ENCODE data around the gene ARHGAP30. TPM values are rescaled to one million over a fixed set of nuclear protein-coding genes. Genes with fewer than 3 reads are reported as not detected.

The ARHGAP30 gene
- polyA plus RNA-seq, 1 of the 3 experiments (the other 2 are of a cell fraction): not detected

GRCh38 chr1:161000736-161001480, 68.8 kb downstream of the ARHGAP30 start:
- H3K4me2 ChIP-seq: no peak overlapping the region
- H3K36me3 ChIP-seq (replicated peaks in 1 of 2; ENCODE audit: control insufficient read depth in 1 of 2, insufficient read depth in 2 of 2, low read length in 1 of 2): no peaks in the 10 kb centered on the region
- no peaks in the 10 kb centered on the region for H3K9me2 ChIP-seq
- H3K9ac ChIP-seq: no peak overlapping the region
- no peak for DNase-seq
- 65% methylated on average over 11 of the region's 11 CpGs for WGBS (ENCODE audit: low lambda C conversion rate)
- H3K27me3 ChIP-seq (ENCODE audit: insufficient read depth): no peaks in the 10 kb centered on the region
- peaks cover 7% of the 10 kb centered on the region for H3F3A ChIP-seq (replicated peaks; ENCODE audit: insufficient read depth)
- H4K20me1 ChIP-seq (ENCODE audit: insufficient read depth): no peaks in the 10 kb centered on the region
- no peak overlapping the region for H3K27ac ChIP-seq (ENCODE audit: low read depth in 2 of 2, low read length in 1 of 2)
- no peak overlapping the region for H2AFZ ChIP-seq (ENCODE audit: low read depth)
- CTCF ChIA-PET: interaction anchor here (0.9 to 3.7 kb wide), 5 partner anchors 10 to 96 kb away, joined by 3 to 23 read pairs (median 4); no protein-coding TSS in a partner anchor
- H3K4me3 ChIP-seq (ENCODE audit: low read depth in 2 of 2, low read length in 1 of 2): no peak overlapping the region
- POLR2A ChIA-PET: interaction anchor here (1.1 kb wide), 1 partner anchor 37 kb away, joined by 11 read pairs; no protein-coding TSS in a partner anchor
- no peaks in the 10 kb centered on the region; a peak in 2 of 4 replicates for H3K4me1 ChIP-seq (ENCODE audit: control insufficient read depth in 1 of 2, insufficient read depth in 2 of 2, low read depth in 1 of 2, low read length in 1 of 2)
- no peaks in the 10 kb centered on the region for H3K9me3 ChIP-seq
- no peak for TF ChIP-seq GABPA (IDR thresholded peaks at IDR 0.05; ENCODE audit: low read depth)
- no peaks in the 10 kb centered on the region for H3K79me2 ChIP-seq (ENCODE audit: insufficient read depth)

GRCh38 chr1:160999376-160999775, 70.3 kb downstream of the ARHGAP30 start:
- CTCF ChIA-PET: interaction anchor here (0.6 to 3.7 kb wide), 2 partner anchors 9 to 72 kb away, joined by 3 to 23 read pairs; no protein-coding TSS in a partner anchor
- no peak for DNase-seq

More at GRCh38 chr1:160999376-160999775, 70.3 kb downstream of the ARHGAP30 start:
- H3K4me2 ChIP-seq: no peak overlapping the region
- H3K4me3 ChIP-seq (ENCODE audit: low read depth in 2 of 2, low read length in 1 of 2): no peak overlapping the region
- peaks cover 12% of the 10 kb centered on the region for H3F3A ChIP-seq (replicated peaks; ENCODE audit: insufficient read depth)
- H3K27me3 ChIP-seq (ENCODE audit: insufficient read depth): no peaks in the 10 kb centered on the region
- H3K9ac ChIP-seq: no peak overlapping the region
- no peak overlapping the region for H3K27ac ChIP-seq (ENCODE audit: low read depth in 2 of 2, low read length in 1 of 2)
- no peaks in the 10 kb centered on the region for H3K9me3 ChIP-seq
- no peaks in the 10 kb centered on the region for H3K79me2 ChIP-seq (ENCODE audit: insufficient read depth)
- TF ChIP-seq NRF1 (IDR thresholded peaks at IDR 0.05; ENCODE audit: low read depth, low read length) (no peak), EZH2phosphoT487 (IDR thresholded peaks at IDR 0.05; ENCODE audit: borderline replicate concordance, low read depth) (no peak), FOXM1 (IDR thresholded peaks at IDR 0.05; ENCODE audit: low read depth) (no peak), IRF3 (IDR thresholded peaks at IDR 0.05; ENCODE audit: low read depth, low read length) (no peak), PBX3 (IDR thresholded peaks at IDR 0.05) (no peak)
- H2AFZ ChIP-seq (ENCODE audit: low read depth): no peak overlapping the region
- 90% methylated on average over 2 of the region's 5 CpGs for WGBS (ENCODE audit: low lambda C conversion rate)
- POLR2A ChIA-PET: no interaction called here
- no peaks in the 10 kb centered on the region for H3K36me3 ChIP-seq (replicated peaks in 1 of 2; ENCODE audit: control insufficient read depth in 1 of 2, insufficient read depth in 2 of 2, low read length in 1 of 2)
- no peaks in the 10 kb centered on the region for H4K20me1 ChIP-seq (ENCODE audit: insufficient read depth)
- H3K9me2 ChIP-seq: no peaks in the 10 kb centered on the region
- H3K4me1 ChIP-seq (ENCODE audit: control insufficient read depth in 1 of 2, insufficient read depth in 2 of 2, low read depth in 1 of 2, low read length in 1 of 2): peaks cover 0 to 4% of the 10 kb centered on the region in 2 experiments; a peak in 2 of 4 replicates

All from SK-N-SH (cell line).